MM.1S (cell line): ENCODE measurements around the gene XPR1.

Experiments used
- EZH2 ChIP-seq: fragments of 300-600 bp; sonication (generic); optimal IDR thresholded peaks from 2 replicates; pipeline ENCODE3; 2017; ENCODE audit warnings: low read depth, mild to moderate bottlenecking, antibody characterized with exemption, low read length, mixed read lengths
- TF ChIP-seq, protein P1 (sequence below): fragments of 300-600 bp; sonication (generic); IDR thresholded peaks from 2 replicates; pipeline ENCODE4 v1.5.1; 2016; ENCODE audit warnings: antibody characterized with exemption, low read length, mixed read lengths

DNA sequence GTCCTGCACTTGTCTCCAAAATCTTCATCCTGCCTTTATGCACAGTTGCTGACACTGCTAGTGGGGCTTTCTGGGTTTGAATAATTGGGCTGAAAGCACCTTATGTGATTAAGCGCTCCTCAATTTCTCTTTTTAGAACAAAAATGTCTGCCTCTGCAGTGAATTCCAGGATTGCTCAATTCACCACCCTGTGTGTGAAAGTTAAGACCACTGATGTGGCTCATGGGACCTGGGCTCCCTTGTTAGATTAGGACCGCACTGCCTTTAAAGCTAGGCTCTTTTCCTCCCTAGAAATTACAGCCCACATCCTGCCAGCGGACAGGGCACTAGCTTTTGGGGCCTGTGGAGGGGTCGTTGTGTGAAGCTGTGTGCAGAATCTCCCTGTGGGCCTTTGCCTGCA is 299.7 kb downstream of the XPR1 start:
- TF ChIP-seq EZH2, result no peak
- TF ChIP-seq, protein P1, sequence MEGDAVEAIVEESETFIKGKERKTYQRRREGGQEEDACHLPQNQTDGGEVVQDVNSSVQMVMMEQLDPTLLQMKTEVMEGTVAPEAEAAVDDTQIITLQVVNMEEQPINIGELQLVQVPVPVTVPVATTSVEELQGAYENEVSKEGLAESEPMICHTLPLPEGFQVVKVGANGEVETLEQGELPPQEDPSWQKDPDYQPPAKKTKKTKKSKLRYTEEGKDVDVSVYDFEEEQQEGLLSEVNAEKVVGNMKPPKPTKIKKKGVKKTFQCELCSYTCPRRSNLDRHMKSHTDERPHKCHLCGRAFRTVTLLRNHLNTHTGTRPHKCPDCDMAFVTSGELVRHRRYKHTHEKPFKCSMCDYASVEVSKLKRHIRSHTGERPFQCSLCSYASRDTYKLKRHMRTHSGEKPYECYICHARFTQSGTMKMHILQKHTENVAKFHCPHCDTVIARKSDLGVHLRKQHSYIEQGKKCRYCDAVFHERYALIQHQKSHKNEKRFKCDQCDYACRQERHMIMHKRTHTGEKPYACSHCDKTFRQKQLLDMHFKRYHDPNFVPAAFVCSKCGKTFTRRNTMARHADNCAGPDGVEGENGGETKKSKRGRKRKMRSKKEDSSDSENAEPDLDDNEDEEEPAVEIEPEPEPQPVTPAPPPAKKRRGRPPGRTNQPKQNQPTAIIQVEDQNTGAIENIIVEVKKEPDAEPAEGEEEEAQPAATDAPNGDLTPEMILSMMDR, result no peak
